ENCODE results near the gene TBC1D22A. TPM values are rescaled to one million over a fixed set of nuclear protein-coding genes. Genes with fewer than 3 reads are reported as not detected.
A peak's percentile ranks its signal among the peaks of the same experiment; 100 is the strongest.

Gene TBC1D22A
- total and polyA plus RNA-seq, 4 donors, result 4.1 to 12.4 (median 8.4) TPM

- Histone ChIP-seq H3K27ac (ENCODE audit: low read depth in 1 of 2, low read length in 2 of 2) (peak overlapping the region; percentile 88 to 89), H3K27me3 (ENCODE audit: control insufficient read depth in 4 of 4, insufficient read depth in 4 of 4, low read length in 3 of 4) (no peaks in the 10 kb centered on the region), H3K36me3 (ENCODE audit: control insufficient read depth in 4 of 4, insufficient read depth in 3 of 4, low read depth in 1 of 4, low read length in 3 of 4) (no peaks in the 10 kb centered on the region), H3K4me3 (ENCODE audit: low read depth in 1 of 3, low read length in 3 of 3) (peak overlapping the region; percentile 54 to 90 (median 78)), H3K9ac (ENCODE audit: low read depth in 1 of 2, low read length in 2 of 2) (peak overlapping the region; percentile 57 to 66), H3K4me1 (ENCODE audit: control insufficient read depth in 4 of 4, insufficient read depth in 4 of 4, low read length in 3 of 4) (peaks cover 15 to 77% (median 57%) of the 10 kb centered on the region in 4 donors), H3K9me3 (ENCODE audit: control insufficient read depth in 4 of 4, low read length in 3 of 4) (no peaks in the 10 kb centered on the region)
- TF ChIP-seq YY1 (IDR thresholded peaks at IDR 0.05) (no peak), HNF4A (conservative IDR thresholded peaks at IDR 0.05) (peak in 1 of 2 donors; percentile 17), RXRA (IDR thresholded peaks at IDR 0.05) (peak in 1 of 2 donors; percentile 16), ATF3 (IDR thresholded peaks at IDR 0.05) (no peak), GABPA (IDR thresholded peaks at IDR 0.05 in 1 of 2, conservative IDR thresholded peaks at IDR 0.05 in 1 of 2) (no peak), FOXA2 (IDR thresholded peaks at IDR 0.05) (no peak)
- TF ChIP-seq, protein P1, sequence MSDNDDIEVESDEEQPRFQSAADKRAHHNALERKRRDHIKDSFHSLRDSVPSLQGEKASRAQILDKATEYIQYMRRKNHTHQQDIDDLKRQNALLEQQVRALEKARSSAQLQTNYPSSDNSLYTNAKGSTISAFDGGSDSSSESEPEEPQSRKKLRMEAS (IDR thresholded peaks at IDR 0.05), result no peak
- TF ChIP-seq, protein P2, sequence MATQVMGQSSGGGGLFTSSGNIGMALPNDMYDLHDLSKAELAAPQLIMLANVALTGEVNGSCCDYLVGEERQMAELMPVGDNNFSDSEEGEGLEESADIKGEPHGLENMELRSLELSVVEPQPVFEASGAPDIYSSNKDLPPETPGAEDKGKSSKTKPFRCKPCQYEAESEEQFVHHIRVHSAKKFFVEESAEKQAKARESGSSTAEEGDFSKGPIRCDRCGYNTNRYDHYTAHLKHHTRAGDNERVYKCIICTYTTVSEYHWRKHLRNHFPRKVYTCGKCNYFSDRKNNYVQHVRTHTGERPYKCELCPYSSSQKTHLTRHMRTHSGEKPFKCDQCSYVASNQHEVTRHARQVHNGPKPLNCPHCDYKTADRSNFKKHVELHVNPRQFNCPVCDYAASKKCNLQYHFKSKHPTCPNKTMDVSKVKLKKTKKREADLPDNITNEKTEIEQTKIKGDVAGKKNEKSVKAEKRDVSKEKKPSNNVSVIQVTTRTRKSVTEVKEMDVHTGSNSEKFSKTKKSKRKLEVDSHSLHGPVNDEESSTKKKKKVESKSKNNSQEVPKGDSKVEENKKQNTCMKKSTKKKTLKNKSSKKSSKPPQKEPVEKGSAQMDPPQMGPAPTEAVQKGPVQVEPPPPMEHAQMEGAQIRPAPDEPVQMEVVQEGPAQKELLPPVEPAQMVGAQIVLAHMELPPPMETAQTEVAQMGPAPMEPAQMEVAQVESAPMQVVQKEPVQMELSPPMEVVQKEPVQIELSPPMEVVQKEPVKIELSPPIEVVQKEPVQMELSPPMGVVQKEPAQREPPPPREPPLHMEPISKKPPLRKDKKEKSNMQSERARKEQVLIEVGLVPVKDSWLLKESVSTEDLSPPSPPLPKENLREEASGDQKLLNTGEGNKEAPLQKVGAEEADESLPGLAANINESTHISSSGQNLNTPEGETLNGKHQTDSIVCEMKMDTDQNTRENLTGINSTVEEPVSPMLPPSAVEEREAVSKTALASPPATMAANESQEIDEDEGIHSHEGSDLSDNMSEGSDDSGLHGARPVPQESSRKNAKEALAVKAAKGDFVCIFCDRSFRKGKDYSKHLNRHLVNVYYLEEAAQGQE (IDR thresholded peaks at IDR 0.05), result no peak
- WGBS, result 2% methylated on average over 53 of the region's 53 CpGs
- DNase-seq (ENCODE audit: low spot score), result peak; percentile 50
These were observed 25.1 kb upstream of the TBC1D22A start for GRCh38 chr22:46737105-46737975.

DNA sequence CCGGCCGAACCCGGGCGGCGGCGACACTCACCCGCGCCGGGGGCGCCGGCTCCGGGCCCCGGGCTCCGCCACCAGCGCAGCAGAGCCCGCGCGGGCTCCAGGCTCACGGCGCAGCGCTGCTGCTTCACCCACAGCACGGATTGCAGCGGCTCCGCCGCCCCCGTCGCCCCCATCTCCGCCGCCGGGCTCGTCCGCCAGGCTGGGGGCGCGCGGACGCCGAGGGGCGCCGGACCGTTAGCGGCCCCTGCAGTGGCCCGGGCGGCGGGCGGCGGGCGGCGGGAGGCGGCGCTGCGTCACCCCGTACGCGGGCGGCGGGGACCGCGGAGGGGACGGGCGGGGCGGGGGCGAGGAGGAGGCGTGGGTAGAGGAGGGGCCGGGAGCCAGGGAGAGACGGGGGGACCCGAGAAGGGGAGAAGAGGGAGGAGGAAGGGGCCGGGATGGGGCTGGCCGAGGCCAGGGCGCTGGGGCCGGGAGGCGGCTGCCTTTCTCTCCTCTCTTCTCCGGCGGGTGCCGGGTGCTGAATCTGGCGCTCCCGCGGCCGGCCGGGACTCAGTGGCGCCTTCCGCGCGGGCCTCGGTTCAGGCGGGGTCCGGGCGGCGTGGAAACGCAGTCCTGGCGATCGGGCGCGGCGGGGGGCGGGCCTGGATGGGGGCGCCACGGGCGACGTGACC lies 24.3 kb upstream of the TBC1D22A start, which contains the start of gene CERK:
TSS of gene CERK (minus strand) at position 277 of the 671 bp plus-strand sequence. CDS start at position 173, 104 bp downstream.
- no peaks in the 10 kb centered on the region for H3K36me3 ChIP-seq (ENCODE audit: control insufficient read depth in 4 of 4, insufficient read depth in 3 of 4, low read depth in 1 of 4, low read length in 3 of 4)
- no peaks in the 10 kb centered on the region for H3K9me3 ChIP-seq (ENCODE audit: control insufficient read depth in 4 of 4, low read length in 3 of 4)
- DNase-seq (ENCODE audit: low spot score), result peak; percentile 74
- no peaks in the 10 kb centered on the region for H3K27me3 ChIP-seq (ENCODE audit: control insufficient read depth in 4 of 4, insufficient read depth in 4 of 4, low read length in 3 of 4)
- peaks cover 15 to 71% (median 54%) of the 10 kb centered on the region in 4 donors for H3K4me1 ChIP-seq (ENCODE audit: control insufficient read depth in 4 of 4, insufficient read depth in 4 of 4, low read length in 3 of 4)
- peak within 1 kb of the TSS; percentile 55 to 77 for H3K9ac ChIP-seq (ENCODE audit: low read depth in 1 of 2, low read length in 2 of 2)
- peak within 1 kb of the TSS; percentile 90 to 91 for H3K27ac ChIP-seq (ENCODE audit: low read depth in 1 of 2, low read length in 2 of 2)
- H3K4me3 ChIP-seq (ENCODE audit: low read depth in 1 of 3, low read length in 3 of 3), result peak within 1 kb of the TSS; percentile 54 to 90 (median 78)
- WGBS, result under 1% methylated on average over 99 of the region's 99 CpGs
- no peak for TF ChIP-seq RAD21 (IDR thresholded peaks at IDR 0.05)
- no peak for TF ChIP-seq GABPA (IDR thresholded peaks at IDR 0.05 in 1 of 2, conservative IDR thresholded peaks at IDR 0.05 in 1 of 2)
- TF ChIP-seq ZBTB33 (IDR thresholded peaks at IDR 0.05), result no peak
